ENCODE results near the gene VPS37B.

VPS37B gene

DNA sequence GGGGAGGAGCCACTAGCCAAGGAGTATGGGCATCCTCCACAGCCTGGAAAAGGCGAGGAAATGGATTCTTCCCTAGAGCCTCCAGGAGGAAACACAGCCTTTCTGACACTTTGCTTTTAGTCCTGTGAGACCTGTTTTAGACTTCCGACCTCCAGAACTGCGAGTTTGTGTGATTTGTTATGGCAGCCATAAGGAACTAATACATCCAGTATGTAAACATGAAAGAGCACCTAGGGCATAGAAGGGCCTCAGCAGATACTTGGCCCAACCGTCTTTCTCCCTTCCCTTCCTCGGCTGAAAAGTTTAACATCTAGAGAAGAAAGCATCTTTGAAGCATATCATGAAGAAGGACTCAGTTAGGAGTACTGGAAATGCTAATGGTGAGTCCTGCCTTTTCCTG is 57.1 kb downstream of the VPS37B start:
- no peak for DNase-seq (ENCODE audit: low read depth)

DNA sequence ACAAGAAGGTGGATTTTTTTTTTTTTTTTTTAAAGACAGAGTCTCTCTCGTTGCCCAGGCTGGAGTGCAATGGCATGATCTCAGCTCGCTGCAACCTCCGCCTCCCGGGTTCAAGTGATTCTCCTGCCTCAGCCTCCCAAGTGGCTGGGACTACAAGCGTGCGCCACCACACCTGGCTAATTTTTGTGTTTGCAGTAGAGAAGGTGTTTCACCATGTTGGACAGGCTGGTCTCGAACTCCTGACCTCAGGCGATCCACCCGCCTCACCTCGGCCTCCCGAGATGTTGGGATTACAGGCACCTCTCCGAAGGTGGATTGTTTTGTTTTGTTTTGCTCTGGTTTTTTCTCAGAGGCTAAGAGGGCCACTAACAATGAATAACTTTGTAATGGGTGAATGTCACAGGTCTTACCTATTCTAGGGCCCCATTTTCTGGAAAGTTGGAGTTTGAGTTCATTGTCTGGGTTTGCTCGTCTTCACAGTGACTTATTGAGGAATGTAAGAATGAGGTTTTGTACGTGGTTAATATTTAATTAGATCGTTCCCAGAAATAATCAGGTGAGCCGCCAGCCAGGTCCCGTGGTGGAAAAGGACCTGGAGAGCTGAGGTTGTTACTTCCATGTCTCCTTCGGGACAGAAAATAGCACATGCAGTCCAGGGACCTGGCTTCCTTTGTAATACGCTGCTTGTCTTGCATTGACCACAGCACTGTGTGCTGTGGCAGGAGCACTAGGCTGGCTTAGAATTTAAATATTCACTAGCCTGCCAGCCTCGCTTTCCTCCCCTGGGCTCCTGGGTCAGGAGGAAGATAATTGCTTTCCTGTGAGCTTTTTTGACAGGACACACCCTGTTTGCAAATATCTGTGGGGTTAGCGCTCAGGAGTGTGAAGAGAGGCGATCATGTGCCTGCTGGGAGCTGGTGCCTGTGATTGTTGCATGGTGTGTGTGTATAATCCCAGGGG is 58.3 kb downstream of the VPS37B start:
- DNase-seq (ENCODE audit: low read depth), result no peak

DNA sequence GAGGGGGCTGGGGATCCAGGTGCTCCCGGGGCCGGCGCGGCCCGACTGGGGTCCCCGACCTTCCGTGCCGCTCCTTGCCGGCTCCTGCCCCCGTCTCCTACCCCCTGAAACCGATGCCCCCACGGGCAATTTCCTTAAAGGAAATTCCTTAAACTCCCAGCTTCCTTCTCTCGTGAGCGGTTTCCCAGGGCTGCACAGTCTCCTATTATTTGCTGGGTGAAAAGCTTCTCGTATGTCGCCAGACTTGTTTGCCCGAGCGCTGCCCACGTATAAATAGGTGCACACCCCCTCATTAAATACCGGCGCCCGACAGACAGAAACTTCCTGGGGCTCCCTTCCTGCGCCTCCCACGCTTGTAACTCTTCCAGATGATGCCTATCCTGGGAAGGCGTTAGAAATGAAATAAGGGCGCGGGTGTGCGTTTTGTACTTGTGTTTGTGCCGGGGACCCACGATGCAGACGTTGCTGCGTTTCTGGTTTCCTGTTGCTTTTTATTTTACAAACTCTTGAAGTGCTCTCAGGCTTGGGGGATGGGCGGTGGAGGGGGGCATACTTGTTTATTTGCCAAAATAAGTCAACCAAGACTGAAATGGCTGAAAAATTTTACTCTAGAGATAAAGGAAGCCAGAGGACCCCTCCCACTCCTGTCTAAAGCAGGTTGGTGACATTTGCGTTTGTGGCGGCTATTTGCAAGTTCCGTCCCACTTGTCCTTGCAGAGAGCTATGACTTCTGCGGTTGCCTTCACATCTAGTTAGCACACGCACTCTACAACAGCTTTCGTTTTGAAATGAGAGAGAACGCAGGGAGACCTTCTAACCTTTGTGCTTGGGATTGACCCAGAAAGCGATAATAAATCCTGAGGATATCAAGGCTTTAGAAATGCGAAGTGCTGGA is 59.6 kb downstream of the VPS37B start:
- peak; percentile 37 for DNase-seq (ENCODE audit: low read depth)

DNA sequence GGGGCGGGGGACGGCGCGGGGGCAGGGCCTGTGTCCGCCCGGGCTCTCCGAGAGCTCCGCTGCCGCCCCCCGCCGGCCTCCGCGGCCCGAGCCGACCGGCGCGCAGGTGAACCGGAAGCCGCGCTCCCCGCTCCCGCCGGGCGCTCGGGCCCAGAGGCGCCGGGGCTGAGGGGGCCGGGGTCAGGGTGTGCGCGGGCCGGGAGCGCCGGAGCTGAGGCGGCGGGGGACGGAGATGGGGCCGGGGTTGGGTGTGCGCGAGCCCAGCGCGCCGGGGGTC is 60.2 kb downstream of the VPS37B start:
- no peak for DNase-seq (ENCODE audit: low read depth)

DNA sequence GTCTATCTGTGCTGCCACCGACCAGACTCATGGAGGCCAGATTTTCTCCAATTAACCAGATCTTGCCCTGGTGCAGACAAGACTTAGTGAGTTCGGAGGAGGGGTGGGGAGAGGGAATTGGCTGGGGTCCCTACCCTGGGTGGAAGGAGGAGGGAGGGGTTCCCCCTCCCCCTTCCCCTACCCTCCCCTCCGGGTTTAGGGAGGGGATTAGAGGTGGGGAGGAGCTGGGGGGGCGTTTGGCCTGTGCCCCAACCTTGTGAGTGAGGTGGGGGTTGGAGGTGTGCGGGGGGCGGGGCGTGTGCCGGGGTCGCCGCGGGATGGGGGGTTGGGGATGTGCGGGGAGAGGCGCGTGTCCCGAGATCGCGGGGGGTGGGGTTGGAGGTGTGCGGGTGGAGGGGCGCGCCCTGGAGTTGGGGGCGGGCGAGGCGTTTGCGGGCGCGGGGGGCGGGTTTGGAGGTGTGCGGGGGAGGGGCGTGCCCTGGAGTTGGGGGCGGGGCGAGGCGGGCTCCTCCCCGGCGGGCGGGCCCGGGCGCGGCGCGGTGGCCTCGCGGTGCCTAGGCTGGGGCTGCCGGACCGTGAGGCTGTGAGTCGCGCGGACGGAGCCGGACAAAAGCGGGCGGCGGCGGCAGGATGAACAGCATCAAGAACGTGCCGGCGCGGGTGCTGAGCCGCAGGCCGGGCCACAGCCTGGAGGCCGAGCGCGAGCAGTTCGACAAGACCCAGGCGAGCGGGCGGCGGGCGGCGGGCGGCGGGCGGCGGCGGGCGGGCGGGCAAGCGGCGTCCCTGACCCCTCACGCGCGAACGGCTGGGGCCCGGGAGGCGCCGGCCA is 60.8 kb downstream of the VPS37B start, which contains the start of gene HIP1R:
Gene HIP1R (plus strand): TSS at position 537 of the 829 bp plus-strand sequence. CDS start 94 bp downstream, at position 631.
- peak; percentile 60 for DNase-seq (ENCODE audit: low read depth)

DNA sequence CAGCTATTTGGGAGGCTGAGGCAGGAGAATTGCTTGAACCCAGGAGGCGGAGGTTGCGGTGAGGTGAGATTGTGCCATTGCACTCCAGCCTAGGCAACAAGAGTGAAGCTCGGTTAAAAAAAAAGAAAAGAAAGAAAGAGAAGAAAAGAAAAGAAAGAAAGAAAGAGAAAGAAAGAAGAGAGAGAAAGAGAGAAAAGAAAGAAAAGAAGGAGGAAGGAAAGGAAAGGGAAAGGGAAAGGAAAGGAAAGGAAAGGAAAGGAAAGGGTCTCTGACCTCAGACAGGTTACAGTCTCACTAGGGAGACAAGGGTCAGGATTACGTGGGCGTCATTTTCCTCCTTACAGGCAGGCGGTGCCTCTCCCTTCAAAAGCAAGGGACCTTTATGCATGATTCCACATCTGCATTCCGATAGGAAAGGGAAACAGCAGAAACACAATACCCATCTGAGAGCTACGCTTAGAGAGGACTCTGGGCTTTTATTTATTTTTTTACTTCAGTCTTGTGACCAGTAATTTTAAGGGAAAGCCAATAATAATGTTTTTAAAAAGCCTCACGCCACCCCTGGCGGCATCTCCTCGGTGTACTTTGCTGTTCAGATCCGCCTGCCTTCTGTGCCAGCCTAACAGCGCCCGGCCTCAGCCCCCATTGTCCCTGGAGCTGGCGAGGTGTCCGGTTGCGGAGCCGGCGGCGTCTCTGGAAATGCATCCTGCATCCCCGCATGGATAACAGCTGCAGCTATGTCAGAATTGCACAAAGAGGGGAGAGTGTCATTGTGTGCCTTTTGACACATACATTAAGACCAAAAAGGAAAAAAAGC is 61.6 kb downstream of the VPS37B start:
- DNase-seq (ENCODE audit: low read depth), result no peak

DNA sequence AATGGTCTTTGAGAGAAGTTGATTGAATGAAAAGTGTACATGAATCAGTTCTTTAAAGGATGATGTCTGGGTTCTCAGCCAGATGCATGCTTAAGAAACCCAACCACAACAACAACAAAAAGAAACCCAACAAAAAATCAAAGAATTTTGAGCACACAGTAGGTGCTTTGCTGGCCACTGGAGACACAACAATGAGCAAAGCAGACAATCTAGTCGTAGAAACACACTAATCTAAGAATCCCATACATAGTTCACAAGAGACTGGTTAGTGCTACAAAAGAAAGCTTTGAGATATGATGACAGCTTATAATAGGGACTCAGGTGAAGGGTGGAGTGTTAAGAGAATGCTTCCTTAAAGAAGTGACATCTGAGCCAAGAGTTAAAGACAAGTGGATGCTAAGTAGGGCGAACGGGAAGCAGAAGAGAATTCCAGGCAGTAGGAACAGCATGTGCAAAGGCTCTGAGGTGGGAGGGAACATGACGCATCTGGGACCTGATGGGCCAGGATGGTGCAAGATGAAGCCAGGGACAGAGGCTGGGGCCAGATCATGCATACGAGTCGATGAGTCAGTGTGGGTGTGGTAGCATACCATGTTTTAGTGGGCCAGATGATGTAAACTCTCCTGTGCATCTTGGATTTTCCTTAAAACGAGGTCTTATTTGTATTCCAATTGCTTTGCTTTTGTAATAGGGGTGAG is 65.3 kb downstream of the VPS37B start:
- no peak for DNase-seq (ENCODE audit: low read depth)

DNA sequence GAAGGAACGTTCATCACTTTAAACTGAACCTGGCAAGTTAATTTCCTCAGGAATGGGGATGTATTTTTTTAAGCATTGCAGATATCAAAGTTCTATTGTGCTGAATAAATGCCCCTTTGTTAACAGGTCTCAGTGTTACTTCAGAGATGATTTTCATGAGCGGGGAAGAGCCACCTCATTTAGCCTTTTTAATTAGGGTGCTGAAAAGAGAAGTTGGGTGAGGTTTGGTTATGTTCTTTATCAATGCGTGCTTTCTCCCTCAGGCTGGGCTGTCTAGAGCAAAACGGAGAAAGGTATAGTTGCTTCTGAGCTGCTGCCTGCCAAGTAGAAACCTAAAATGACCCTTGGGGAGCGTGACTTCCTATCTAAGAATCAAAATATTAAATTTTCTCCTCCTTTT is 68.7 kb downstream of the VPS37B start:
- no peak for DNase-seq (ENCODE audit: low read depth)

DNA sequence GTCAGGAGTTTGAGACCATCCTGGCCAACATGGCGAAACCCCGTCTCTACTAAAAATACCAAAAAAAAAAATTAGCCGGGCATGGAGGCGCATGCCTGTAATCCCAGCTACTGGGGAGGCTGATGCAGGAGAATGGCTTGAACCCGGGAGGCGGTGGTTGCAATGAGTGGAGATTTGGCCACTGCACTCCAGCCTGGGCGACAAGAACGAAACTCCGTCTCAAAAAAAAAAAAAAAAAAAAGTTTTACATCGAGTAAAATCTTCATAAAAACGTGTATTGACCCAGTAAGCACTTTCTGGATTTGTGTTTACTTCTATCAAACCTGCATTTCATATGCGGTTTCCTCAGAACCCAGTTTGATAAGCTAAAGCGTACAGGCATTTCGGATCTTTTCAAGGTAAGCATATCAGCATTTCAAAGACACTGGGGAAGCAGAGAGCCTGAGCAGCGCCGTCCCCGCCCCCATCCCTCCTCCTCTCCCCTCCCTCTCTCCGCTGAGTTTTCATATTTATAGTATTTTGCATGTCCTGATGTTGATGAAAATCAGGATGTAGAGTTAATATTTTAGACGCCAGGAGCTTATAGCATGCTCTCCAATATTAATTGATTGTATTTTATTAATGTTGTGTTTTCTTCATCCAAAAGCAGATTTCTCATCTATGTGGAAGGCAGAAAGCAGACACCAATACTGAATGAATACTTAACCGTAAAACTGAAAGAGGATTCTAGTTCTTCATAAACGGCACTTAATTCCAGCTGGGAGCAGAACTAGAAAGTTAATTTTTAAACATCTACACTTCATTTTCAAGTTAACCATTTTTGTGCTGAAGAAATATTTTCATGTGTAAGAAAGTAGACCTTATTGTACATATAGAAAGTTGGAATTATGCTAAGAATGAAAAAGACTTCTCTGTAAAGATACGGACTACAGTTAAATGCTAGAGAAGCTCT is 69.9 kb downstream of the VPS37B start:
- no peak for DNase-seq (ENCODE audit: low read depth)

DNA sequence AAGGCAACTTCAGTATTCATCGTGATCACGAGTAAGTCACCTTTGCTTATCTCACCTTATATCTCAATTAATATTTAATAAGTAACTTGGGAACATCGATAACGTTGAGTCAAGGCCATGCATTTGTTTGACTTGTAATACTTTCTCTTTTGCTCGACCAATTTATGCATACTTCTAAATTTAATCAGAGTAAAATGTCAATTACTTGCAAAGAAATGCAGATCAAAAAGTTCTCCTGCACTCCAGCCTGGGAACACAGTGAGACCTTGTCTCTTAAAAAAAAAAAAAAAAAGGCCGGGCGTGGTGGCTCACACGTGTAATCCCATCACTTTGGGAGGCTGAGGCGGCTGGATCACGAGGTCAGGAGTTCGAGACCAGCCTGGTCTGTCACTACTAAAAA is 72.5 kb downstream of the VPS37B start:
- no peak for DNase-seq (ENCODE audit: low read depth)

DNA sequence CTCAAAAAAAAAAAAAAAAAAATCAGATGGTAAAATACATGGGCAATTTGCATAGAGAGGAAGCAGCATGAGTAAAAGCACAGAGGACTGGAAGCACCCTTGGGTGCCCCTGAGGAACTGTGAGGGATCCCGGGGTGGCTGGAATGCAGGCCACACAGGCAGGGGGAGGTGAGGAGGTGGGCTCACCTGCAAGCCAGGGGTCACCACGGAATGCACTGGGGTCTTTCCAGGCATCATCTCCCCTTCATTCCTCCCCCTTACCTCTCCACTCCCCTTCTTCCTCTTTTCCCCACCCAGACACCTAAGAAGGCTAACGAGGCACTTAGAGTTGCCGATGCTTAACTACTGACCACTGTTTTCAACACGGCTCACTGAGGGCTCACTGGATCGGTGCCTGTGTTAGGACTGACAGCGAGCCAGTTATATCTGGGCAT is 75.1 kb downstream of the VPS37B start:
- DNase-seq (ENCODE audit: low read depth), result no peak

DNA sequence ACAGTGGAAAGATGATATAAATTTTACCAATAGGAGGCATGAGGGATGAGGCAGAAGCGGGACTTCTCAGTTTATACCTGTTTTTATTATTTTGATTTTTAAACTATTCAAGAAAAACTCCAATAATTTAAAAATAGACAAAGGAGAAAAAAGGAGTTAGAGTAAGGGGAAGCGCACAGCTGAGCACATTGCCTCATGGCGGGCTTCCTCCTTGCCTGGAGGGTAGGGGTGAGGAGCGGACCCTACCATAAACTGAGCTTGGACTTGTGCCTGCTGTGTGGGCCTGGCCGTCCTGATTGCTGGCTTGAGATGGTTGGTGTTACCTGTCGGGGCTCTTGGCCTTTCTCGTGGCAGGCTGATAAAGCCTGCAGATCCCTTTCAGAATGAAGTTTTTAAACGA is 75.8 kb downstream of the VPS37B start:
- DNase-seq (ENCODE audit: low read depth), result no peak

DNA sequence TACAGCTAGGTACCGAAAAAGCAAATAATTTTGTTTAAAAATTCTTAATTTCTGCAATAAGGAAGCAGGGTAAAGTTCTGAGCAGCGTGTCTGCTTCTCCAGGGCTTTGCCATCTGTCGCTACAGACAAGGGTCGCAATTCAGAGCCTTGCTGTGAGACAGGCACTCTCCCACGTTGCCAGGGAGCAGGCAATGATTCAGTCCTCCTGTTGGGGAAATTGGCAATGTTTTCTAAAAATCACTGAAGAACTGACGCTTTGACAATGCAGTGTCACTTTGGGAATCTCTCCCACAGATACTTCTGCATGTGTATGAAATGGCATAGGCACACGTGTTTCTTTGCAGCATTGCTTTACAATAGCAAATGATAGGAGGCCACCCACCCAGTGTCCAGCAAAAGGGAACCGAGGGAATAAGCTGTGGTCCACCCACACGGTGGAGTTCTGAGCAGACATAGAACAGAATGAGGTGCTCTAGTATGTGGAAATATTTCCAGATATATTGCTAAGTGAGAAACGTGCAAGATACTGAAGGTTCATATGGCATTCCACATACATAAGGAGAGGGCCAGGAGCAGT is 76.6 kb downstream of the VPS37B start:
- DNase-seq (ENCODE audit: low read depth), result no peak

Measured in activated T-cell treated with anti-CD3 and anti-CD28 coated beads for 1 hour (primary cell).